ENCODE measurements around the gene PRPH. TPM values are rescaled to one million over a fixed set of nuclear protein-coding genes. Genes with fewer than 3 reads are reported as not detected.

PRPH gene
- total and polyA plus RNA-seq, 9 of the 15 experiments (the other 6 are each of a cell fraction or from before 2014, with no cell fraction given), result 0.27 to 1.9 (median 1.3) TPM; not detected in 1

- TF ChIP-seq ZHX1 (conservative IDR thresholded peaks at IDR 0.05; ENCODE audit: low read length) (peak; percentile 83; the same call in 1 of the 2 replicates), KLF6 (CRISPR knock-in tag; IDR thresholded peaks at IDR 0.05; ENCODE audit: borderline replicate concordance) (peak; percentile 60; the same call in 1 of the 2 replicates), YY1 (IDR thresholded peaks at IDR 0.05; ENCODE audit: borderline replicate concordance in 1 of 3, control insufficient read depth in 1 of 3, extremely low read depth in 1 of 3, insufficient read depth in 3 of 3, insufficient read length in 1 of 3, insufficient replicate concordance in 2 of 3, low read depth in 1 of 3, low read length in 2 of 3) (peak in 2 of 3 experiments; percentile 20 to 75), SOX6 (IDR thresholded peaks at IDR 0.05) (peak; percentile 7; the same call in 1 of the 2 replicates), ZNF511 (CRISPR knock-in tag; IDR thresholded peaks at IDR 0.05) (peak; percentile 85), C11orf30 (IDR thresholded peaks at IDR 0.05; ENCODE audit: low read depth) (peak; percentile 88), ZNF263 (CRISPR knock-in tag; IDR thresholded peaks at IDR 0.05; ENCODE audit: borderline replicate concordance) (peak; percentile 93), HDAC3 (IDR thresholded peaks at IDR 0.05; ENCODE audit: borderline replicate concordance, partially characterized antibody) (peak; percentile 30), ELK1 (CRISPR knock-in tag; IDR thresholded peaks at IDR 0.05) (no peak), RB1 (IDR thresholded peaks at IDR 0.05; ENCODE audit: low read depth) (peak; percentile 54; the same call in 1 of the 2 replicates), PRDM10 (IDR thresholded peaks at IDR 0.05; ENCODE audit: partially characterized antibody) (peak; percentile 56), ZNF778 (CRISPR knock-in tag; IDR thresholded peaks at IDR 0.05) (no peak), THAP12 (CRISPR knock-in tag; IDR thresholded peaks at IDR 0.05) (peak; percentile 58), GATAD2B (IDR thresholded peaks at IDR 0.05; ENCODE audit: borderline replicate concordance) (peak; percentile 71)
Observed at GRCh38 chr12:49264873-49265792, 29.8 kb upstream of the PRPH start, which contains the start of gene TUBA1C (continued).

Data from K562 (cell line).